K562 (cell line): ENCODE data around the gene C11orf42. TPM values are rescaled to one million over a fixed set of nuclear protein-coding genes. Genes with fewer than 3 reads are reported as not detected.

Experiments used
- ADNP ChIP-seq: fragments of 200-800 bp; sonication (Bioruptor generic); IDR thresholded peaks from 2 replicates; pipeline ENCODE4 v1.6.1; 2016; ENCODE audit warnings: missing genetic modification characterization, missing compliant biosample characterization
- HEY1 ChIP-seq: fragments of 250-450 bp; sonication (Bioruptor Pico); IDR thresholded peaks from 2 replicates; pipeline ENCODE4 v1.5.0; 2020; ENCODE audit warnings: mild to moderate bottlenecking, moderate library complexity, borderline replicate concordance
- HMBOX1 ChIP-seq: sonication (generic); IDR thresholded peaks from 2 replicates; pipeline ENCODE4 v1.6.1; 2016
- MAFK ChIP-seq: IDR thresholded peaks from 2 replicates; pipeline ENCODE4 v1.6.1; 2011; ENCODE audit warnings: low read length, improper control_type of control experiment
- MED1 ChIP-seq: sonication (generic); formaldehyde crosslinking; IDR thresholded peaks from 2 replicates; pipeline ENCODE4 v1.8.1; 2023; ENCODE audit warnings: missing genetic modification reagents, borderline replicate concordance
- RREB1 ChIP-seq: fragments of 250-450 bp; sonication (Bioruptor Pico); IDR thresholded peaks from 2 replicates; pipeline ENCODE4 v1.4.0; 2020
- TAF1 ChIP-seq: IDR thresholded peaks from 2 replicates; pipeline ENCODE4 v1.6.1; 2011; ENCODE audit warnings: mild to moderate bottlenecking, low read length, moderate library complexity; ENCODE audit not compliant: insufficient read depth, control insufficient read depth, severe bottlenecking; ENCODE audit errors: extremely low read depth
- ZFX ChIP-seq: sonication (generic); formaldehyde crosslinking; IDR thresholded peaks from 2 replicates; pipeline ENCODE4 v1.8.0; 2022; ENCODE audit warnings: mild to moderate bottlenecking, missing genetic modification reagents, moderate library complexity
- ZNF311 ChIP-seq: fragments of 250-450 bp; sonication (Bioruptor Pico); IDR thresholded peaks from 2 replicates; pipeline ENCODE4 v1.4.0; 2020; ENCODE audit warnings: mild to moderate bottlenecking, moderate library complexity
- ZNF354B ChIP-seq: fragments of 250-450 bp; sonication (Bioruptor Pico); IDR thresholded peaks from 2 replicates; pipeline ENCODE4 v1.4.0; 2020
- polyA plus RNA-seq, 8 experiments: library from polyadenylated mRNA; depleted of rRNA in 4 of 8; stranded (reverse) in 5 of 8; unstranded in 3 of 8; fragments of >200 nt; fragmentation: Nextera tagmentation in 2 of 8; fragmentation: Illumina TruSeq in 1 of 8; extraction: Ambion mirVana in 2 of 8; extraction: Trizol in 1 of 8; gene quantifications; 2 replicates each; pipeline versions ENCODE4 v1.2.1 to v1.2.3, GENCODE V29; 2011 to 2014; ENCODE audit warnings: inconsistent platforms in 1 of 8, missing spikeins in 1 of 8
- total RNA-seq, 7 experiments: library from RNA; depleted of rRNA in 6 of 7; stranded (reverse); fragments of >200 nt in 6 of 7; fragmentation: Illumina TruSeq in 2 of 7; extraction: Trizol in 2 of 7; gene quantifications; 2 replicates each; pipeline versions ENCODE4 v1.2.1 to v1.2.3, GENCODE V29; 2011 to 2021; ENCODE audit warnings: low replicate concordance in 1 of 7
- TF ChIP-seq, protein P1 (sequence below), 3 experiments: fragments of 200-800 bp in 1 of 3; fragments of 250-450 bp in 1 of 3; fragments of 450-650 bp in 1 of 3; sonication (Bioruptor Pico) in 1 of 3; sonication (Bioruptor generic) in 1 of 3; formaldehyde crosslinking in 1 of 3; IDR thresholded peaks; 2 replicates each; pipeline versions ENCODE4 v1.6.1 to v1.8.0; 2016 to 2022; ENCODE audit warnings: mild to moderate bottlenecking in 2 of 3, missing genetic modification characterization in 2 of 3, missing compliant biosample characterization in 1 of 3, moderate library complexity in 1 of 3

Gene C11orf42
- total and polyA plus RNA-seq, 9 of the 15 experiments (the other 6 are each of a cell fraction or from before 2014, with no cell fraction given), result not detected

GRCh38 chr11:6225024-6225423, 19.7 kb downstream of the C11orf42 start (continued):
- TF ChIP-seq ZFX (CRISPR knock-in tag) (peak; percentile 33; the same call in 1 of the 2 replicates), TAF1 (no peak), MAFK (no peak), MED1 (no peak), ADNP (tag) (no peak), HMBOX1 (no peak), ZNF354B (no peak), ZNF311 (CRISPR knock-in tag) (no peak), RREB1 (CRISPR knock-in tag) (no peak), HEY1 (CRISPR knock-in tag) (no peak)
- TF ChIP-seq, protein P1, sequence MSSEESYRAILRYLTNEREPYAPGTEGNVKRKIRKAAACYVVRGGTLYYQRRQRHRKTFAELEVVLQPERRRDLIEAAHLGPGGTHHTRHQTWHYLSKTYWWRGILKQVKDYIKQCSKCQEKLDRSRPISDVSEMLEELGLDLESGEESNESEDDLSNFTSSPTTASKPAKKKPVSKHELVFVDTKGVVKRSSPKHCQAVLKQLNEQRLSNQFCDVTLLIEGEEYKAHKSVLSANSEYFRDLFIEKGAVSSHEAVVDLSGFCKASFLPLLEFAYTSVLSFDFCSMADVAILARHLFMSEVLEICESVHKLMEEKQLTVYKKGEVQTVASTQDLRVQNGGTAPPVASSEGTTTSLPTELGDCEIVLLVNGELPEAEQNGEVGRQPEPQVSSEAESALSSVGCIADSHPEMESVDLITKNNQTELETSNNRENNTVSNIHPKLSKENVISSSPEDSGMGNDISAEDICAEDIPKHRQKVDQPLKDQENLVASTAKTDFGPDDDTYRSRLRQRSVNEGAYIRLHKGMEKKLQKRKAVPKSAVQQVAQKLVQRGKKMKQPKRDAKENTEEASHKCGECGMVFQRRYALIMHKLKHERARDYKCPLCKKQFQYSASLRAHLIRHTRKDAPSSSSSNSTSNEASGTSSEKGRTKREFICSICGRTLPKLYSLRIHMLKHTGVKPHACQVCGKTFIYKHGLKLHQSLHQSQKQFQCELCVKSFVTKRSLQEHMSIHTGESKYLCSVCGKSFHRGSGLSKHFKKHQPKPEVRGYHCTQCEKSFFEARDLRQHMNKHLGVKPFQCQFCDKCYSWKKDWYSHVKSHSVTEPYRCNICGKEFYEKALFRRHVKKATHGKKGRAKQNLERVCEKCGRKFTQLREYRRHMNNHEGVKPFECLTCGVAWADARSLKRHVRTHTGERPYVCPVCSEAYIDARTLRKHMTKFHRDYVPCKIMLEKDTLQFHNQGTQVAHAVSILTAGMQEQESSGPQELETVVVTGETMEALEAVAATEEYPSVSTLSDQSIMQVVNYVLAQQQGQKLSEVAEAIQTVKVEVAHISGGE (CRISPR knock-in tag; IDR thresholded peaks at IDR 0.05), result no peak
